Fibroblast of the conjunctiva (primary cell): Measurements from ENCODE around the gene SRGAP1.
"Not testable (repeated sequence)": the region's sequence is repeated elsewhere in the genome, so short reads cannot be mapped to it uniquely, and the experiment has no call there.

ENCODE experiments used
- DNase-seq: peaks from one replicate; pipeline ENCODE4 v3.0.0-alpha.2; 2010; ENCODE audit warnings: low read depth

SRGAP1 gene

GRCh38 chr12:64170024-64170423 is 325.5 kb downstream of the SRGAP1 start:
- no peak for DNase-seq

- DNase-seq, result no peak
Measured at GRCh38 chr12:64170730-64171129, 326.2 kb downstream of the SRGAP1 start.

GRCh38 chr12:64171715-64172114 is 327.2 kb downstream of the SRGAP1 start:
- no peak for DNase-seq

DNA sequence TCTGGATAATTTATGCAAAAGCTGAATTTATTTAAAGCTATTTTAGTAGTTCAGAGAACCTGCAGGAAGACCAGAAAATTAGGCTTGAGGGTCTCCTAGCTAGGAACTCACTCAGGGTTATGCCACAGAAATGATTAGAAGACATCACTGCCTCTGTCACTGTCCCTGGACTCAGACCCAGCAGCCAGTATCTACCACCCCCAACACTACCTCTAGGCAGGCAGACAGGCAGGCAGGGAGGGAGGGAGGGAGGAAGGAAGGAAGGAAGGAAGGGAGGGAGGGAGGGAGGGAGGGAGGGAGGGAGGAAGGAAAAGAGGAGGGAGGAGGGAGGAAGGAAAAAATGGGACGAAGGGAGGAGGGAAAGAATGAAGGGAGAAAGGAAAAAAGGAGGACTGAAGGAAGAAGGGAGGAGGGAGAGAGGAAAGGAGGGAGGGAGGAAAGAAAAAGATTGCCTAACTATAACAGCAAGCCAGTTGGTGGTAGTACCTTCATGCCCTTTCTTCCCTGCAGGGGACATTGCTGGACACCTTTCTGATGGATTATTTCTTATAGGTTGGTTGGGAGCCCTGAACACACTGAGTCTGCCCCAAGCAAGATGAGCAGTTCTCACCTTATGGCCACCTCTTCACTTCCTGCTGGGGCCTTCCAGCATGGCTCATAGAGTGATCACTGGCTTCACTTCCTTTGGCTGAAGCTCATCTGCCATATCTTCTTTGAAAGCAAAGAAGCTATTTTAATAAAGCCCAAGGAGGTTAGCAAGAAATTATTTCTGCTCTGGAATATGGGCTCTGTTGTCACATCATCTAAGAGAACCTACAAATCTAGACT is 327.9 kb downstream of the SRGAP1 start:
- no peak for DNase-seq

DNA sequence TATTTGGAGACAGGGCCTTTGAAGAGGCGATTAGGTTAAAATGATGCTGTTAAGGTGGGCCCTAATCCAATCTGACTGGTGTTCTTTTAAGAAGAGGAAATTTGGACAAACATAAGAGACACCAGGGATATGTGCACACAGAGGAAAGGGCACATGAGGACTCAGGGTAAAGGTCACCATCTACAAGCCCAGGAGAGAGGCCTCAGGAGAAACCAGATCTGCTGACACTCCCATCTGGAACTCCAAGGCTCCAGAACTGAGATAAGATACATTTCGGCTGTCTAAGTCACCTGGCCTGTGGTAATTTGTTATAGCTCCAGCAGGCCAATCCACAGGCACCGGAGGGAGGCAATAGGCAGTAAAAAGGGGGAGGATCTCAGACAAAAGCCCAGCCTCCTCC is 329.0 kb downstream of the SRGAP1 start:
- DNase-seq, result no peak

DNA sequence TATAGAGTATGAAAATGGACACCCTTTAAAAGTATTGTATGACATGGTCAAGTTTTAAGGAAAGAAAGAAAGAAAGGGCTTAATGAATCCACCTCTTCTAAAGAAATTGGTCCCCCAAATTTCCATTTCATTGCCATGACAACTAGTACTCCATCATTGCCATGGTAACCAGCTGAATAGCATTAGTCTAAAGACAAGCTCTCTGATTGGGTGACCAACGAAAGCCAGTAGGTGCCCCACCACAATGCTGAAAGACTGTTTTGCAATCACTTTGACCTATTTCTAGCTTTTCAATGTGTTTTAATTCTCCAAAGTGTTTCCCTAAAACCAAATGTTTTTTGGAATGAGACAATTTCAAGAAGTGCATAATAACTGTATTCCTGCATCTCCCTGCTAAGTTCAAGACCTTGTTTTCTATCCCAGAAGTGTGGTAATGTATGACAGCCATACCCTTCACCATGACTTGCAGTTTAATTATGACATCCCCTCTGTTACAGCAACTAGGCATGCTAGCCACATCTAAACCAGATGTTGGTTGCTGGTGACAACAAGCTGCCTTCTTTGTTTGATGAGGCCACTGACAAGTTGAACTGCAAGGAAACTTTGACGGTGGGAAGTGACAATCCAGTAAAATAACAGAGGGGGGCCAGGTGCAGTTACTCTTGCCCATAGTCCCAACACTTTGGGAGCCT is 330.9 kb downstream of the SRGAP1 start:
- no peak for DNase-seq

GRCh38 chr12:64177001-64177400 is 332.5 kb downstream of the SRGAP1 start:
- no peak for DNase-seq

DNA sequence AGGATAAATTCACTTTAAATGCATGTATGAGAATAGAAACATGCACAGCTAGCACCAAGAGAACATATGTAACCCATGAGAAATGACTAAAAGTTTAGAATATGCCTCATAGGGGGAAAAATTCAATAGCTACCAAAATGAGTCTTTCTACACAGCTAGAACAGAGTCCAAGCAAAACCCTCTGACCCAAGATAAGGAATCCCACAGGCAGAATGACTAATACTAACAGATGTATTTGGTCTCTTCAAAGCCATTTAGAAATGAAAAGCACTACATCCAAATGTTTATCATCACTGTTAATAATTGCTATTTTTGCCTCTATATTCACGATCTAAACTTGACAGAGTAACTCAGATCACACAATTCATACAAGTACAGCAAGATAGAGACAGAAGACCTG is 333.6 kb downstream of the SRGAP1 start:
- no peak for DNase-seq

GRCh38 chr12:64180951-64181350 is 336.5 kb downstream of the SRGAP1 start:
- no peak for DNase-seq

GRCh38 chr12:64181430-64182291 is 337.2 kb downstream of the SRGAP1 start:
- peak; percentile 87 for DNase-seq

DNA sequence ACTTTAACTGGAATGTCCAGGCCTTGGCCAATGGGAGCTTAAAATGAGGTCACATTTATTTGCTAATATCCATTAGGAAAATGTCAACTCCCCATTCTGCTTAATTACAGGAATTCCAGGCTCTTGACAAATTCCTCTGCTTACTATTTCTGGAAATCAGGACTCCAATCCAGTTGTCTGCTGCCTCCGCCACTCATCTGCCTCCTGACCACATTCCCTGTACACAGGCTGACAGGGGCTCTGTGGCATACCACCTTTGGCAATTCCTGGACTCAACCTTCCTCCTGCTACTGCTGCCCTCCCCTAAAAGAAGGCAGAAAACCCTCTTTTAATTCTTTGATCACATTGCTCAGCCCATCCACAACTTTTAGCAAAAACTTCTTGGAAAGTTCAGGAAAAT is 339.7 kb downstream of the SRGAP1 start:
- no peak for DNase-seq

- no peak for DNase-seq
Measured at GRCh38 chr12:64186789-64187188, 342.3 kb downstream of the SRGAP1 start.

GRCh38 chr12:64187370-64187769 is 342.9 kb downstream of the SRGAP1 start:
- DNase-seq, result no peak

- DNase-seq, result no peak
Measured at GRCh38 chr12:64187794-64188193, 343.3 kb downstream of the SRGAP1 start.

DNA sequence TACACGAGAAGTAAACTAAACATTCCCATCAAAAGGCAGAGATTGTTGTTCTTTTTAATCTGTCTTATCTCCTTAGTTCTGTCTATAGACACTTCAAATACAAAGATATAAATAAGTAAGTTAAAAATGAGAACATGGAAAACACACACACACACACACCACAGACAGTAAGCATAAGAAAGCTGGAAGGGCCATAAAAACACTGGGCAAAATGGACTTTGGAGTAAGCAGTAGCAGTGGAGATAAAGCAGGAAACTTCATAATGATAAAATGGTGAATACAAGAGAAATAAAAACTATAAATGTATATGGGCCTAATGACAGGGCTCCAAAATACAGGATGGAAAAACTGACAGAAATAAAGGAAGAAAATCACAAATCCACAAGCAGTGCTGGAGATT is 345.0 kb downstream of the SRGAP1 start:
- no peak for DNase-seq

GRCh38 chr12:64190140-64190539 is 345.6 kb downstream of the SRGAP1 start:
- DNase-seq, result no peak

DNA sequence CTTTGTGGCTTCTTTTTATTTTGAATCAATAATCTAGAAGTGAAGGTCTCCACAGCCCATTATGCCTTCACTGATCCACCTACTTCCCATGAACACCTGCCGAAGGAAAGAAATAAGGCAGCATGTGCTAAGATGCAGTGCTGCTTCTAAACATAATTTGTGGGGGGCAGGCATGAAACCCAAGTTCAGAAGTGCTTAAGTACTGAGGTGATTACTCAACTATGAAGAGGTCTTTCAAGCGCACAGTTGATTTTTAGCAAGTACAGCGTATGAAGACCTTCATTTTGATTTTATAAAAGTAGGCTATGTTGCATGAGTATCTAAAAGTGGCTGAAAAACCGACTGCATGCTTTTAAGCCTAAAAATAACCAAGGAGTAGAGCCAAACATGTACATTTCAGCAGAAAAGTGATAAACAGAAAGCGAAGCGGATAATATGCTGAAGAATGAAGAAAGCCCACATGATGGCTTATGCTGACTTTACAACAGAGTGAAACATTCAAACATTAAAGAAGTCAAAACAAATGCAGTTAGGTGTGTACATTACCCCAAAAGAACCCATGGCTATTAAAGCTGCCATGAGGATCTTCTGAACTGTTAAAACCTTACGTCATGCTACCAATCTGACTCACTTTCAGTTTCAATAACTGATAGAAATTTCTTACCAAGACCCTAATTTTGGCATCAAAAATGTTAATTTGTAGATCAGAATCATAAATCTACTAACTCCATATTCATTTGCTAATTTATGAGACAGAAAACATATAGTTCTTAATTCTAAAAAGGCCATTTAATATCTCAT is 348.3 kb downstream of the SRGAP1 start:
- no peak for DNase-seq

- no peak for DNase-seq
Measured at GRCh38 chr12:64193931-64194330, 349.4 kb downstream of the SRGAP1 start.

DNA sequence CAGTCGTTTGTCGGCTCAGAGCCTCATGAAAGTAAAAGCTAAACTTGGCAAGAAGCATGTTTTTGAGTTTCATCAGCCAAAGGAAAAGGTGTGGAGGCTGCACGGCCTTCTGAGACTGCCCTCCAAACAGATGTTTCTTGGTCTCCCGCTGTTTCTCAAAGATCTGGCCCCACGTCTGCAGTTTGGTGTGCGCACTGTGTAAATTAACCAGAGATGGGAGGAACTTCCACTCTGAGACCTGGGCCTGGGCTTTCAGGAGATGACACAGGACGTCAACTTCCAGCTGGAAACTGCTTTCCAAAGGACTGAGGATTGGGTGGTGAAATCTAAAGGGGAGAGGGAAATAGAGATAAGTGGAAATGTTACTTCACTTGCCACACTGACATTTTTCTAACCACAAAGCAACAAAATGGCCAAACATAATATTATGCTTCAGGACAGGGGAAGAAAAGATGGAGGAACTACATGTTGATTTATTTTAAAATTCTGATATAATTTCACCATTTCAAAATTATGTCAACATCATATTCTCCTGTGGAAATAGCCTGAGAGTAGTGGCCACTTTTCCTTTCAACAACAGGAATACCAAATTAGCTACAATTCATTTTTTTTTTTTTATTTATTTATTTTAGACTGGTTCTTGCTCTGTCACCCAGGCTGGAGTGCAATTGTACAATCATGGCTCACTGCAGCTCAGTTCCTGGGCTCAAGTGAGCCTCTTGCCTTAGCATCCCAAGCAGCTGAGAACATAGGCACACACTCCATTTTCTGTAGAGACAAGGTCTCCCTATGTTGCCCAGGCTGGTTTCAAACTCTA is 350.0 kb downstream of the SRGAP1 start:
- DNase-seq, result no peak

- DNase-seq, result not testable (repeated sequence)
Measured at GRCh38 chr12:64195841-64196240, 351.3 kb downstream of the SRGAP1 start.

DNA sequence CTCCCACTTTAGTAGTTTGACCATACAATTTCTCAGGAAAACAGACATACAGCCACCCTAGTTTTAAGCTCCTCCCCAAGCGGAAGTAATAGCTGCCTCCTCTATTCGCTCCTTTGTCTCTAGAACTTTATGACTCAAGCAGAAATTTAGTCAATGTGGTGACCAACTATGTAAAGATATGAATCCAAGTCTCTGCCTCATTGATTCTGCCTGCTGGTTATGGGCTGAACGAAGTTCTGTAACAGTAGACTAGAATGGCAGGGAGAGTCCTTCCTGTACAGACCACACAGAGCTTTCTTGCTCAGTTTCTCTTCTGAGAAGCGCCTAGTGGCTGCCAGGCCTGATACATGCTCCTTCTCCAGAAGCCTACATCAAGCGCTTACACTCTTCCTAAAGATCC is 358.5 kb downstream of the SRGAP1 start:
- DNase-seq, result no peak
